CD14-positive monocyte (primary cell): ENCODE results near the gene TMEM109. TPM values are rescaled to one million over a fixed set of nuclear protein-coding genes. Genes with fewer than 3 reads are reported as not detected.
A peak's percentile ranks its signal among the peaks of the same experiment; 100 is the strongest.

Source experiments
- DNase-seq, 3 donors: peaks; one replicate each; pipeline ENCODE4 v3.0.0-alpha.2; 2011 to 2022
- H2AFZ ChIP-seq: 2 replicates; pipeline ENCODE4 v1.6.0; 2012; ENCODE audit warnings: mild to moderate bottlenecking, low read depth, low read length, inconsistent platforms; ENCODE audit not compliant: insufficient read depth, poor library complexity, severe bottlenecking
- H3K27ac ChIP-seq, 2 donors: 1 replicate in 1 of 2; 2 replicates in 1 of 2; pipeline ENCODE4 v1.5.1; 2012 to 2013; ENCODE audit warnings: low read length in 2 of 2, control low read depth in 1 of 2, inconsistent platforms in 1 of 2, low read depth in 1 of 2, mild to moderate bottlenecking in 1 of 2
- H3K27me3 ChIP-seq, 2 donors: one replicate each; pipeline versions ENCODE4 v1.6.0 to v1.6.1; 2011 to 2013; ENCODE audit warnings: low read length in 2 of 2; ENCODE audit not compliant: control insufficient read depth in 2 of 2, insufficient read depth in 2 of 2
- H3K36me3 ChIP-seq, 2 donors: replicated peaks in 1 of 2; 1 replicate in 1 of 2; 2 replicates in 1 of 2; pipeline versions ENCODE4 v1.5.1 to v1.6.1; 2012 to 2013; ENCODE audit warnings: low read length in 2 of 2, control low read depth in 1 of 2, inconsistent platforms in 1 of 2, mild to moderate bottlenecking in 1 of 2; ENCODE audit not compliant: insufficient read depth in 2 of 2, control insufficient read depth in 1 of 2
- H3K4me1 ChIP-seq, 2 donors: 1 replicate in 1 of 2; 2 replicates in 1 of 2; pipeline versions ENCODE4 v1.5.1 to v1.6.1; 2012 to 2013; ENCODE audit warnings: low read length in 2 of 2, control low read depth in 1 of 2, inconsistent platforms in 1 of 2, mild to moderate bottlenecking in 1 of 2, moderate library complexity in 1 of 2; ENCODE audit not compliant: insufficient read depth in 2 of 2, control insufficient read depth in 1 of 2
- H3K4me2 ChIP-seq: replicated peaks from 2 replicates; pipeline ENCODE3; 2012; ENCODE audit warnings: low read length, moderate library complexity, mild to moderate bottlenecking; ENCODE audit not compliant: poor library complexity, severe bottlenecking; ENCODE audit errors: extremely low read depth
- H3K4me3 ChIP-seq, 3 experiments: fragments of 200-600 bp in 1 of 3; sonication (generic) in 1 of 3; replicated peaks in 1 of 3; 1 replicate in 2 of 3; 2 replicates in 1 of 3; pipeline ENCODE4 v1.5.1; 2011 to 2013; ENCODE audit warnings: low read length in 3 of 3, mild to moderate bottlenecking in 3 of 3, control low read depth in 2 of 3, low read depth in 2 of 3, inconsistent platforms in 1 of 3, moderate library complexity in 1 of 3
- H3K79me2 ChIP-seq: 2 replicates; pipeline ENCODE4 v1.6.0; 2012; ENCODE audit warnings: mild to moderate bottlenecking, control low read depth, inconsistent platforms, low read length, moderate library complexity; ENCODE audit not compliant: insufficient read depth
- H3K9ac ChIP-seq: 2 replicates; pipeline ENCODE4 v1.6.0; 2017; ENCODE audit warnings: low read length, mild to moderate bottlenecking; ENCODE audit not compliant: insufficient read depth, poor library complexity, severe bottlenecking
- H3K9me3 ChIP-seq, 2 donors: replicated peaks in 1 of 2; 1 replicate in 1 of 2; 2 replicates in 1 of 2; pipeline versions ENCODE4 v1.5.1 to v1.6.1; 2012 to 2013; ENCODE audit warnings: low read length in 2 of 2, control low read depth in 1 of 2; ENCODE audit not compliant: control insufficient read depth in 1 of 2, insufficient read depth in 1 of 2
- H4K20me1 ChIP-seq: 2 replicates; pipeline ENCODE4 v1.6.0; 2012; ENCODE audit warnings: mild to moderate bottlenecking, low read length, control low read depth, moderate library complexity; ENCODE audit not compliant: insufficient read depth
- H3K27ac Mint-ChIP-seq, 7 donors: one replicate each; pipeline ENCODE4 v1.8.0; 2020; ENCODE audit warnings: mild to moderate bottlenecking in 7 of 7, mixed read lengths in 7 of 7, moderate library complexity in 6 of 7, inconsistent platforms in 2 of 7
- H3K27me3 Mint-ChIP-seq, 3 donors: one replicate each; pipeline ENCODE4 v1.8.0; 2021 to 2022; ENCODE audit warnings: low read depth in 3 of 3, mild to moderate bottlenecking in 3 of 3, mixed read lengths in 3 of 3, moderate library complexity in 3 of 3, inconsistent platforms in 1 of 3
- H3K36me3 Mint-ChIP-seq, 2 donors: one replicate each; pipeline ENCODE4 v1.8.0; 2020; ENCODE audit warnings: mixed read lengths in 2 of 2, inconsistent platforms in 1 of 2, mild to moderate bottlenecking in 1 of 2
- H3K4me1 Mint-ChIP-seq: one replicate; pipeline ENCODE4 v1.8.0; 2020; ENCODE audit warnings: mild to moderate bottlenecking, mixed read lengths
- H3K4me3 Mint-ChIP-seq, 2 donors: one replicate each; pipeline ENCODE4 v1.8.0; 2020; ENCODE audit warnings: mild to moderate bottlenecking in 2 of 2, mixed read lengths in 2 of 2, moderate library complexity in 1 of 2
- H3K9me3 Mint-ChIP-seq, 7 donors: one replicate each; pipeline ENCODE4 v1.8.0; 2020 to 2022; ENCODE audit warnings: mixed read lengths in 7 of 7, mild to moderate bottlenecking in 6 of 7, moderate library complexity in 6 of 7, inconsistent platforms in 2 of 7
- WGBS: methylation state at CpG from one replicate; pipeline ENCODE4 v1.1.5; 2013; ENCODE audit warnings: missing lambda C conversion rate; ENCODE audit not compliant: insufficient coverage; 5-methylcytosine and 5-hydroxymethylcytosine counted together
- intact Hi-C, 2 donors: fragments of 100-400 bp; cut with micrococcal nuclease; formaldehyde crosslinking; loops; one replicate each; pipeline versions ENCODE4 v1.15.0 to v1.15.1; 2023
- polyA plus RNA-seq, 3 donors: library from polyadenylated mRNA; depleted of rRNA in 1 of 3; unstranded in 2 of 3; stranded (reverse) in 1 of 3; fragments of 300-500 nt in 2 of 3; fragments of >200 nt in 1 of 3; fragmentation: Illumina TruSeq in 2 of 3; gene quantifications; 1 replicate in 2 of 3; 2 replicates in 1 of 3; pipeline ENCODE4 v1.2.3, GENCODE V29; 2012 to 2021
- TF ChIP-seq, protein P1 (sequence below): fragments of 200-600 bp; IDR thresholded peaks from one replicate; pipeline ENCODE4 v1.8.0; 2022; ENCODE audit warnings: antibody characterized with exemption, mild to moderate bottlenecking

TMEM109 gene
- polyA plus RNA-seq, 3 donors, result 22.7 to 112 (median 110) TPM

DNA sequence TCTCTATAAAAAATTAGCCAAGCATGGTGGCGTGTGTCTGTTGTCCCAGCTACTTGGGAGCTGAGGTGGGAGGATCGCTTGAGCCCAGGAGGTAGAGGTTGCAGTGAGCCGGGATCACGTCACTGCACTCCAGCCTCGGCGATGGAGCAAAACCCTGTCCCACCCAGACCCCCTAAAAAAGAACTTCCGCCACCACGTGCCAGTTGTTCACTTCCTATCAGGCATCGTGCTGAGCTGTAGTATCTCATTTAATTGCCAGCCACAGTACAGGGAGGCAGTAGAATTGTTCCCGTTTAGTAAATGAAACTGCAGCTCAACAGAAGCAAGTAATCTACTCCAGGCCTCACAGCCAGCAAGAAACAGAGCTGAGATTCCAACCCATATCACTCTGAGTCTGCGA lies 7.3 kb downstream of the TMEM109 start:
- Histone ChIP-seq H3K27ac (no peak overlapping the region), H3K9ac (no peak overlapping the region), H2AFZ (no peak overlapping the region), H3K4me2 (no peak overlapping the region), H3K27me3 (peaks cover 22 to 32% of the 10 kb centered on the region in 2 donors), H3K36me3 (peaks cover 30 to 39% of the 10 kb centered on the region in 2 donors), H3K79me2 (peaks cover 34% of the 10 kb centered on the region), H3K4me1 (peaks cover 51% of the 10 kb centered on the region in 2 donors), H3K9me3 (peaks cover 0 to 9% of the 10 kb centered on the region in 2 donors), H4K20me1 (peaks cover 13% of the 10 kb centered on the region), H3K4me3 (no peak overlapping the region)
- no peak for DNase-seq
- intact Hi-C loops, result no loop called here
- Mint-ChIP-seq H3K4me3 (peak overlapping the region in 1 of 2 donors; percentile 36), H3K27me3 (peaks cover 28 to 40% (median 34%) of the 10 kb centered on the region in 3 donors), H3K9me3 (peaks cover 0 to 10% (median 4%) of the 10 kb centered on the region in 7 donors), H3K4me1 (peaks cover 47% of the 10 kb centered on the region), H3K27ac (peak overlapping the region in 1 of 7 donors; percentile 55), H3K36me3 (peaks cover 40 to 46% of the 10 kb centered on the region in 2 donors)
- 98% methylated on average over 7 of the region's 11 CpGs for WGBS
- TF ChIP-seq, protein P1, sequence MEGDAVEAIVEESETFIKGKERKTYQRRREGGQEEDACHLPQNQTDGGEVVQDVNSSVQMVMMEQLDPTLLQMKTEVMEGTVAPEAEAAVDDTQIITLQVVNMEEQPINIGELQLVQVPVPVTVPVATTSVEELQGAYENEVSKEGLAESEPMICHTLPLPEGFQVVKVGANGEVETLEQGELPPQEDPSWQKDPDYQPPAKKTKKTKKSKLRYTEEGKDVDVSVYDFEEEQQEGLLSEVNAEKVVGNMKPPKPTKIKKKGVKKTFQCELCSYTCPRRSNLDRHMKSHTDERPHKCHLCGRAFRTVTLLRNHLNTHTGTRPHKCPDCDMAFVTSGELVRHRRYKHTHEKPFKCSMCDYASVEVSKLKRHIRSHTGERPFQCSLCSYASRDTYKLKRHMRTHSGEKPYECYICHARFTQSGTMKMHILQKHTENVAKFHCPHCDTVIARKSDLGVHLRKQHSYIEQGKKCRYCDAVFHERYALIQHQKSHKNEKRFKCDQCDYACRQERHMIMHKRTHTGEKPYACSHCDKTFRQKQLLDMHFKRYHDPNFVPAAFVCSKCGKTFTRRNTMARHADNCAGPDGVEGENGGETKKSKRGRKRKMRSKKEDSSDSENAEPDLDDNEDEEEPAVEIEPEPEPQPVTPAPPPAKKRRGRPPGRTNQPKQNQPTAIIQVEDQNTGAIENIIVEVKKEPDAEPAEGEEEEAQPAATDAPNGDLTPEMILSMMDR, result no peak

DNA sequence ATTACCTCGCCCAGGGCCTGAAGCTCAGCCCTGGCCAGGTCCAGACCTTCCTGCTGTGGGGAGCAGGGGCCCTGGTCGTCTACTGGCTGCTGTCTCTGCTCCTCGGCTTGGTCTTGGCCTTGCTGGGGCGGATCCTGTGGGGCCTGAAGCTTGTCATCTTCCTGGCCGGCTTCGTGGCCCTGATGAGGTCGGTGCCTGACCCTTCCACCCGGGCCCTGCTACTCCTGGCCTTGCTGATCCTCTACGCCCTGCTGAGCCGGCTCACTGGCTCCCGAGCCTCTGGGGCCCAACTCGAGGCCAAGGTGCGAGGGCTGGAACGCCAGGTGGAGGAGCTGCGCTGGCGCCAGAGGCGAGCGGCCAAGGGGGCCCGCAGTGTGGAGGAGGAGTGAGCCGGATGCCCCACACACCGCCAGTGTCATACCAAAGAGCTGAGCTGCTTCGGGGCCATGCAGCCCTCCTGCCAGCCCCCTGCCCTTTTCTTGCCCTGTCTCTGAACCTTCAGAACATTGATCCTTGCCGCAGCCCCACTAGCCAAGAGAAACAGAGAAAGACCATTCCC lies 7.9 kb downstream of the TMEM109 start:
- Histone ChIP-seq H2AFZ (no peak overlapping the region), H3K27me3 (peaks cover 25 to 38% of the 10 kb centered on the region in 2 donors), H3K9ac (no peak overlapping the region), H3K4me1 (peaks cover 45% of the 10 kb centered on the region in 2 donors), H4K20me1 (peaks cover 13% of the 10 kb centered on the region), H3K9me3 (peaks cover 0 to 9% of the 10 kb centered on the region in 2 donors), H3K4me3 (no peak overlapping the region), H3K36me3 (peaks cover 30 to 39% of the 10 kb centered on the region in 2 donors), H3K4me2 (no peak overlapping the region), H3K79me2 (peaks cover 28% of the 10 kb centered on the region), H3K27ac (no peak overlapping the region)
- peaks cover 34 to 46% (median 40%) of the 10 kb centered on the region in 3 donors for H3K27me3 Mint-ChIP-seq
- H3K27ac Mint-ChIP-seq, result no peak overlapping the region
- H3K4me1 Mint-ChIP-seq, result peaks cover 43% of the 10 kb centered on the region
- intact Hi-C loops, result no loop called here
- H3K36me3 Mint-ChIP-seq, result peaks cover 40 to 46% of the 10 kb centered on the region in 2 donors
- H3K9me3 Mint-ChIP-seq, result peaks cover 0 to 10% (median 4%) of the 10 kb centered on the region in 7 donors
- WGBS, result 98% methylated on average over 23 of the region's 23 CpGs
- peak overlapping the region in 1 of 2 donors; percentile 36 for H3K4me3 Mint-ChIP-seq
- no peak for DNase-seq
- TF ChIP-seq, protein P1, result no peak
